HUDEP-2 (cell line): ENCODE results near the gene CASP8AP2.
A peak's percentile ranks its signal among the peaks of the same experiment; 100 is the strongest.
"Not testable (repeated sequence)": the region's sequence is repeated elsewhere in the genome, so short reads cannot be mapped to it uniquely, and the experiment has no call there.

ENCODE experiments used
- DNase-seq, 76 experiments: peaks; one replicate each; lab custom pipeline; 2025; ENCODE audit not compliant: unreplicated experiment in 76 of 76; lab: John Stamatoyannopoulos, UW

CASP8AP2 gene

GRCh38 chr6:89886378-89887120, 56.9 kb downstream of the CASP8AP2 start:
- no peak for DNase-seq

- DNase-seq = peak in 2 of 76 experiments; percentile 11 to 14
Measured at GRCh38 chr6:89887452-89888137, 57.9 kb downstream of the CASP8AP2 start.

GRCh38 chr6:89888138-89888514, 58.4 kb downstream of the CASP8AP2 start:
- DNase-seq = no peak

- DNase-seq = no peak
Measured at GRCh38 chr6:89888871-89889270, 59.2 kb downstream of the CASP8AP2 start.

GRCh38 chr6:89890845-89891528, 61.3 kb downstream of the CASP8AP2 start:
- peak in 1 of 76 experiments; percentile 10 for DNase-seq

- DNase-seq = peak in 3 of 76 experiments; percentile 7 to 18 (median 13)
Measured at GRCh38 chr6:89892577-89892976, 62.9 kb downstream of the CASP8AP2 start.

- no peak for DNase-seq
Measured at GRCh38 chr6:89894169-89894568, 64.5 kb downstream of the CASP8AP2 start, which contains the start of gene GJA10. GJA10 (plus strand) TSS chr6:89894469; CDS start chr6:89894469, 0 bp downstream.

GRCh38 chr6:89895276-89895874, 65.7 kb downstream of the CASP8AP2 start:
- peak in 22 of 76 experiments; percentile 5 to 41 (median 20) for DNase-seq

- DNase-seq = not testable (repeated sequence)
Measured at GRCh38 chr6:89910001-89910901, 80.6 kb downstream of the CASP8AP2 start.

GRCh38 chr6:89910902-89911240, 81.2 kb downstream of the CASP8AP2 start:
- no peak for DNase-seq

- DNase-seq = no peak
Measured at GRCh38 chr6:89916136-89916920, 86.6 kb downstream of the CASP8AP2 start.

- no peak for DNase-seq
Measured at GRCh38 chr6:89917216-89917615, 87.5 kb downstream of the CASP8AP2 start.

- DNase-seq = no peak
Measured at GRCh38 chr6:89917801-89918366, 88.2 kb downstream of the CASP8AP2 start.
